HepG2 (cell line): ENCODE measurements around the gene GPBAR1. TPM values are rescaled to one million over a fixed set of nuclear protein-coding genes. Genes with fewer than 3 reads are reported as not detected.

Experiments
- EEA1 ChIP-seq: sonication (generic); formaldehyde crosslinking; IDR thresholded peaks from 2 replicates; pipeline ENCODE4 v1.5.1; 2020; ENCODE audit warnings: mild to moderate bottlenecking, missing genetic modification reagents, borderline replicate concordance
- FOXO1 ChIP-seq: sonication (generic); formaldehyde crosslinking; IDR thresholded peaks from 2 replicates; pipeline ENCODE4 v1.4.0; 2020; ENCODE audit warnings: missing genetic modification reagents
- KAT2B ChIP-seq: fragments of 150-350 bp; IDR thresholded peaks from 2 replicates; pipeline ENCODE4 v1.6.1; 2014; ENCODE audit warnings: low read depth, low read length, borderline replicate concordance
- KLF11 ChIP-seq: IDR thresholded peaks from 2 replicates; pipeline ENCODE4 v1.6.1; 2016; ENCODE audit warnings: missing compliant biosample characterization
- MAFK ChIP-seq, 2 experiments: IDR thresholded peaks in 1 of 2; conservative IDR thresholded peaks in 1 of 2; 2 replicates each; pipeline ENCODE4 v1.6.1; 2011; ENCODE audit warnings: improper control_type of control experiment in 2 of 2, low read length in 2 of 2
- NCOA2 ChIP-seq: sonication (generic); formaldehyde crosslinking; IDR thresholded peaks from 2 replicates; pipeline ENCODE4 v1.8.0; 2022; ENCODE audit warnings: inconsistent platforms
- PCBP2 ChIP-seq: fragments of 200-400 bp; formaldehyde crosslinking; optimal IDR thresholded peaks from 2 replicates; pipeline ENCODE3; 2018; ENCODE audit warnings: low read length, low read depth; ENCODE audit not compliant: poor library complexity, severe bottlenecking
- SRY ChIP-seq: sonication (generic); formaldehyde crosslinking; IDR thresholded peaks from 2 replicates; pipeline ENCODE4 v1.8.0; 2022; ENCODE audit warnings: mild to moderate bottlenecking, missing genetic modification reagents
- TEAD3 ChIP-seq: optimal IDR thresholded peaks from 2 replicates; pipeline ENCODE3; 2016; ENCODE audit warnings: borderline replicate concordance
- ZBTB1 ChIP-seq: sonication (generic); formaldehyde crosslinking; IDR thresholded peaks from 2 replicates; pipeline ENCODE4 v1.4.0; 2020; ENCODE audit warnings: missing genetic modification reagents, borderline replicate concordance
- ZKSCAN1 ChIP-seq: fragments of 150-350 bp; IDR thresholded peaks from 2 replicates; pipeline ENCODE4 v1.6.1; 2014; ENCODE audit warnings: low read length
- ZNF180 ChIP-seq: sonication (generic); formaldehyde crosslinking; IDR thresholded peaks from 2 replicates; pipeline ENCODE4 v1.4.0; 2020; ENCODE audit warnings: low read depth, missing genetic modification reagents, borderline replicate concordance
- ZNF235 ChIP-seq: sonication (generic); formaldehyde crosslinking; IDR thresholded peaks from 2 replicates; pipeline ENCODE4 v1.8.1; 2023; ENCODE audit warnings: mild to moderate bottlenecking, missing genetic modification reagents, borderline replicate concordance
- ZNF274 ChIP-seq: sonication (generic); formaldehyde crosslinking; IDR thresholded peaks from 2 replicates; pipeline ENCODE4 v1.5.1; 2020; ENCODE audit warnings: mild to moderate bottlenecking, missing genetic modification reagents
- ZNF383 ChIP-seq: sonication (generic); formaldehyde crosslinking; IDR thresholded peaks from 2 replicates; pipeline ENCODE4 v1.4.0; 2020; ENCODE audit warnings: missing genetic modification reagents, mild to moderate bottlenecking, borderline replicate concordance
- ZNF607 ChIP-seq: sonication (generic); formaldehyde crosslinking; IDR thresholded peaks from 2 replicates; pipeline ENCODE4 v1.5.1; 2020; ENCODE audit warnings: missing genetic modification reagents, mild to moderate bottlenecking, borderline replicate concordance
- ZSCAN30 ChIP-seq: sonication (generic); formaldehyde crosslinking; IDR thresholded peaks from 2 replicates; pipeline ENCODE4 v1.5.0; 2020; ENCODE audit warnings: mild to moderate bottlenecking, missing genetic modification reagents
- polyA plus RNA-seq, 8 experiments: library from polyadenylated mRNA; depleted of rRNA in 3 of 8; stranded (reverse) in 7 of 8; unstranded in 1 of 8; fragments of >200 nt; fragmentation: Illumina TruSeq in 4 of 8; extraction: Trizol in 4 of 8; gene quantifications; 2 replicates each; pipeline versions ENCODE4 v1.2.1 to v1.2.3, GENCODE V29; 2011 to 2016; ENCODE audit warnings: low read depth in 4 of 8, missing spikeins in 1 of 8, mixed read lengths in 1 of 8; ENCODE audit not compliant: insufficient read depth in 1 of 8
- total RNA-seq, 5 experiments: library from RNA; depleted of rRNA; stranded (reverse); fragments of >200 nt; fragmentation: Illumina TruSeq; extraction: Trizol; gene quantifications; 2 replicates each; pipeline ENCODE4 v1.2.3, GENCODE V29; 2016; ENCODE audit warnings: low read depth in 1 of 5
- TF ChIP-seq, protein P1 (sequence below): IDR thresholded peaks from 2 replicates; pipeline ENCODE4 v1.6.1; 2016; ENCODE audit warnings: mild to moderate bottlenecking
- TF ChIP-seq, protein P2 (sequence below): sonication (generic); formaldehyde crosslinking; IDR thresholded peaks from 2 replicates; pipeline ENCODE4 v1.4.0; 2020; ENCODE audit warnings: missing genetic modification reagents; ENCODE audit errors: not compliant biosample characterization
- TF ChIP-seq, protein P3 (sequence below): sonication (generic); formaldehyde crosslinking; IDR thresholded peaks from 2 replicates; pipeline ENCODE4 v1.9.0; 2022; ENCODE audit warnings: low read depth, missing genetic modification reagents
- TF ChIP-seq, protein P4 (sequence below): sonication (generic); formaldehyde crosslinking; IDR thresholded peaks from 2 replicates; pipeline ENCODE4 v1.5.0; 2020; ENCODE audit warnings: mild to moderate bottlenecking, low read depth, missing genetic modification reagents, borderline replicate concordance
- TF ChIP-seq, protein P5 (sequence below): IDR thresholded peaks from 2 replicates; pipeline ENCODE4 v1.6.1; 2016; ENCODE audit warnings: missing compliant biosample characterization, missing genetic modification reagents, borderline replicate concordance
- TF ChIP-seq, protein P6 (sequence below): sonication (generic); formaldehyde crosslinking; conservative IDR thresholded peaks from 2 replicates; pipeline ENCODE4 v1.8.1; 2023; ENCODE audit warnings: missing genetic modification reagents

GPBAR1 gene
- total and polyA plus RNA-seq, 2 of the 13 experiments (the other 11 are each of a cell fraction or from before 2014, with no cell fraction given): 0.05 to 0.09 TPM

DNA sequence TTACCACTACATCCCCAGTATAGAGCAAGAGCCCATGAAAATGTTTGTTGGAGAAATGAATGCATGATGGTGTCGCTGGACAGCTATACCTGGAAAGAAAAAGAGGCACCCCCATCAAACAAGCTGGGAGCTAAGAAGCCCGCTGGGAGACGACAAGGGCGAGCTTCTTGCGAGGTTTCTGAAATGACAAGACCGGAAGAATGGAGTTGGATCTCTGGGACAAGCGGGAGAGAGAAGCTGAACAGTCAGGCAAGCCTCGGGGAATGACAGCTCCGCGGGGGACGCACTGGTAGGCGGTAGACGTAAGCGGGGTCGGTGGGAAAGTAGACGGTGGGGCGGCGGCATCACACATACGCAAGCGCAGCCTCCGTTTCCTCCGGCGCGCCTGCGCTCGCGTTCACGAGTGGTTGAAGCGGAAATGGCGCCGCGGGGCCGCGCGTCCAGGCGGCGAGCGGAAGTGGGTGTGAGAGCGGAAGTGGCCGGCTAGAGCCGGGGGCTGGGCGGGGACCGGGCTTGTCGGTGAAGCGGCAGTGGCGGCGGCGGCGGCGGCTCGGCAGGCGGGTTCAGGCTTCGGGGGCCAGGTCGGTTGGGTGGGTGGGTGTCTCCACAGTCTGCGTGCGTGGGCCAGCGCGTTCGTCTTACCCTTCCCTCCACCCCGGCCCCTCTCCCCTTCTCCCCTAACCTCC lies 44.0 kb upstream of the GPBAR1 start, which contains the start of gene ARPC2 (continued):
- TF ChIP-seq ZNF383 (CRISPR knock-in tag) (no peak), ZNF180 (CRISPR knock-in tag) (no peak), KAT2B (no peak), EEA1 (no peak), NCOA2 (no peak), ZBTB1 (CRISPR knock-in tag) (no peak), ZKSCAN1 (no peak), KLF11 (CRISPR knock-in tag) (peak; percentile 19; the same call in 1 of the 2 replicates), ZNF235 (CRISPR knock-in tag) (0 out of 2 replicates have a peak, but pooled peaks have one; percentile 34), FOXO1 (CRISPR knock-in tag) (peak; percentile 22; the same call in 1 of the 2 replicates), SRY (CRISPR knock-in tag) (0 out of 2 replicates have a peak, but pooled peaks have one; percentile 20), ZSCAN30 (CRISPR knock-in tag) (no peak), PCBP2 (no peak), TEAD3 (CRISPR knock-in tag) (no peak), ZNF274 (no peak), MAFK (conservative IDR thresholded peaks at IDR 0.05 in 1 of 2, IDR thresholded peaks at IDR 0.05 in 1 of 2; ENCODE audit: low read length in 2 of 2) (no peak), ZNF607 (CRISPR knock-in tag) (peak; percentile 95)
- TF ChIP-seq, protein P1, sequence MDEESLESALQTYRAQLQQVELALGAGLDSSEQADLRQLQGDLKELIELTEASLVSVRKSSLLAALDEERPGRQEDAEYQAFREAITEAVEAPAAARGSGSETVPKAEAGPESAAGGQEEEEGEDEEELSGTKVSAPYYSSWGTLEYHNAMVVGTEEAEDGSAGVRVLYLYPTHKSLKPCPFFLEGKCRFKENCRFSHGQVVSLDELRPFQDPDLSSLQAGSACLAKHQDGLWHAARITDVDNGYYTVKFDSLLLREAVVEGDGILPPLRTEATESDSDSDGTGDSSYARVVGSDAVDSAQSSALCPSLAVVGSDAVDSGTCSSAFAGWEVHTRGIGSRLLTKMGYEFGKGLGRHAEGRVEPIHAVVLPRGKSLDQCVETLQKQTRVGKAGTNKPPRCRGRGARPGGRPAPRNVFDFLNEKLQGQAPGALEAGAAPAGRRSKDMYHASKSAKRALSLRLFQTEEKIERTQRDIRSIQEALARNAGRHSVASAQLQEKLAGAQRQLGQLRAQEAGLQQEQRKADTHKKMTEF: peak; percentile 78
- TF ChIP-seq, protein P2, sequence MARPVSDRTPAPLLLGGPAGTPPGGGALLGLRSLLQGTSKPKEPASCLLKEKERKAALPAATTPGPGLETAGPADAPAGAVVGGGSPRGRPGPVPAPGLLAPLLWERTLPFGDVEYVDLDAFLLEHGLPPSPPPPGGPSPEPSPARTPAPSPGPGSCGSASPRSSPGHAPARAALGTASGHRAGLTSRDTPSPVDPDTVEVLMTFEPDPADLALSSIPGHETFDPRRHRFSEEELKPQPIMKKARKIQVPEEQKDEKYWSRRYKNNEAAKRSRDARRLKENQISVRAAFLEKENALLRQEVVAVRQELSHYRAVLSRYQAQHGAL (CRISPR knock-in tag): peak; percentile 83
- TF ChIP-seq, protein P3, sequence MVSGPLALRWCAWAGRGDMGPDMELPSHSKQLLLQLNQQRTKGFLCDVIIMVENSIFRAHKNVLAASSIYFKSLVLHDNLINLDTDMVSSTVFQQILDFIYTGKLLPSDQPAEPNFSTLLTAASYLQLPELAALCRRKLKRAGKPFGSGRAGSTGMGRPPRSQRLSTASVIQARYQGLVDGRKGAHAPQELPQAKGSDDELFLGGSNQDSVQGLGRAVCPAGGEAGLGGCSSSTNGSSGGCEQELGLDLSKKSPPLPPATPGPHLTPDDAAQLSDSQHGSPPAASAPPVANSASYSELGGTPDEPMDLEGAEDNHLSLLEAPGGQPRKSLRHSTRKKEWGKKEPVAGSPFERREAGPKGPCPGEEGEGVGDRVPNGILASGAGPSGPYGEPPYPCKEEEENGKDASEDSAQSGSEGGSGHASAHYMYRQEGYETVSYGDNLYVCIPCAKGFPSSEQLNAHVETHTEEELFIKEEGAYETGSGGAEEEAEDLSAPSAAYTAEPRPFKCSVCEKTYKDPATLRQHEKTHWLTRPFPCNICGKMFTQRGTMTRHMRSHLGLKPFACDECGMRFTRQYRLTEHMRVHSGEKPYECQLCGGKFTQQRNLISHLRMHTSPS: no peak; the same call in 1 of the 2 replicates
- TF ChIP-seq, protein P4, sequence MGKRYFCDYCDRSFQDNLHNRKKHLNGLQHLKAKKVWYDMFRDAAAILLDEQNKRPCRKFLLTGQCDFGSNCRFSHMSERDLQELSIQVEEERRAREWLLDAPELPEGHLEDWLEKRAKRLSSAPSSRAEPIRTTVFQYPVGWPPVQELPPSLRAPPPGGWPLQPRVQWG (CRISPR knock-in tag): no peak
- TF ChIP-seq, protein P5, sequence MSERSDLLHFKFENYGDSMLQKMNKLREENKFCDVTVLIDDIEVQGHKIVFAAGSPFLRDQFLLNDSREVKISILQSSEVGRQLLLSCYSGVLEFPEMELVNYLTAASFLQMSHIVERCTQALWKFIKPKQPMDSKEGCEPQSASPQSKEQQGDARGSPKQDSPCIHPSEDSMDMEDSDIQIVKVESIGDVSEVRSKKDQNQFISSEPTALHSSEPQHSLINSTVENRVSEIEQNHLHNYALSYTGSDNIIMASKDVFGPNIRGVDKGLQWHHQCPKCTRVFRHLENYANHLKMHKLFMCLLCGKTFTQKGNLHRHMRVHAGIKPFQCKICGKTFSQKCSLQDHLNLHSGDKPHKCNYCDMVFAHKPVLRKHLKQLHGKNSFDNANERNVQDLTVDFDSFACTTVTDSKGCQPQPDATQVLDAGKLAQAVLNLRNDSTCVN (CRISPR knock-in tag): peak; percentile 78; the same call in 1 of the 2 replicates
- TF ChIP-seq, protein P6, sequence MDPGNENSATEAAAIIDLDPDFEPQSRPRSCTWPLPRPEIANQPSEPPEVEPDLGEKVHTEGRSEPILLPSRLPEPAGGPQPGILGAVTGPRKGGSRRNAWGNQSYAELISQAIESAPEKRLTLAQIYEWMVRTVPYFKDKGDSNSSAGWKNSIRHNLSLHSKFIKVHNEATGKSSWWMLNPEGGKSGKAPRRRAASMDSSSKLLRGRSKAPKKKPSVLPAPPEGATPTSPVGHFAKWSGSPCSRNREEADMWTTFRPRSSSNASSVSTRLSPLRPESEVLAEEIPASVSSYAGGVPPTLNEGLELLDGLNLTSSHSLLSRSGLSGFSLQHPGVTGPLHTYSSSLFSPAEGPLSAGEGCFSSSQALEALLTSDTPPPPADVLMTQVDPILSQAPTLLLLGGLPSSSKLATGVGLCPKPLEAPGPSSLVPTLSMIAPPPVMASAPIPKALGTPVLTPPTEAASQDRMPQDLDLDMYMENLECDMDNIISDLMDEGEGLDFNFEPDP: no peak
